ENCODE results near the gene TGIF2.

Gene TGIF2

GRCh38 chr20:36547186-36548005 is 26.0 kb upstream of the TGIF2 start:
- no peak for DNase-seq

GRCh38 chr20:36548006-36548315 is 25.4 kb upstream of the TGIF2 start:
- no peak for DNase-seq

GRCh38 chr20:36548704-36549627 is 24.4 kb upstream of the TGIF2 start:
- DNase-seq = no peak

GRCh38 chr20:36549628-36549941 is 23.8 kb upstream of the TGIF2 start:
- no peak for DNase-seq

GRCh38 chr20:36549942-36550789 is 23.2 kb upstream of the TGIF2 start:
- no peak for DNase-seq

GRCh38 chr20:36550790-36551299 is 22.6 kb upstream of the TGIF2 start:
- DNase-seq = no peak

- no peak for DNase-seq
Measured at GRCh38 chr20:36555248-36555647, 18.1 kb upstream of the TGIF2 start.

- DNase-seq = no peak
Measured at GRCh38 chr20:36562724-36563123, 10.7 kb upstream of the TGIF2 start.

GRCh38 chr20:36563374-36563773 is 10.0 kb upstream of the TGIF2 start:
- no peak for DNase-seq

- DNase-seq = peak in 1 of 5 experiments; percentile 60
Measured at GRCh38 chr20:36564078-36564725, 9.2 kb upstream of the TGIF2 start.

GRCh38 chr20:36564726-36565121 is 8.7 kb upstream of the TGIF2 start:
- peak in 2 of 5 experiments; percentile 46 to 71 for DNase-seq

GRCh38 chr20:36565520-36565919 is 7.9 kb upstream of the TGIF2 start:
- DNase-seq = no peak

GRCh38 chr20:36569847-36570429 is 3.5 kb upstream of the TGIF2 start:
- DNase-seq = no peak

- no peak for DNase-seq
Measured at GRCh38 chr20:36571564-36572504, 1.6 kb upstream of the TGIF2 start.

- DNase-seq = peak in 4 of 5 experiments; percentile 21 to 80 (median 49)
Measured at GRCh38 chr20:36572701-36573102, 695 bp upstream of the TGIF2 start.

- DNase-seq = peak in 4 of 5 experiments; percentile 1 to 29 (median 26)
Measured at GRCh38 chr20:36573798-36574365, 485 bp downstream of the TGIF2 start.

- peak; percentile 18 to 61 (median 42) for DNase-seq
Measured at GRCh38 chr20:36574366-36575135, 1.2 kb downstream of the TGIF2 start.

GRCh38 chr20:36576081-36576445 is 2.7 kb downstream of the TGIF2 start:
- no peak for DNase-seq

GRCh38 chr20:36578356-36579041 is 5.1 kb downstream of the TGIF2 start:
- DNase-seq = no peak

Measured in T-helper 2 cell (primary cell).